ENCODE data around the gene ANKRD20A1.
"Not testable (repeated sequence)": the region's sequence is repeated elsewhere in the genome, so short reads cannot be mapped to it uniquely, and the experiment has no call there.

ANKRD20A1 gene

GRCh38 chr9:67858871-67859270, at the start of gene ANKRD20A1:
Gene ANKRD20A1, plus strand, starts transcription at chr9:67858931. Its CDS starts 496 bp downstream, at chr9:67859427.
- not testable (repeated sequence) for DNase-seq (ENCODE audit: low spot score)

GRCh38 chr9:67832088-67832487, 26.6 kb upstream of the ANKRD20A1 start:
- DNase-seq (ENCODE audit: low spot score): not testable (repeated sequence)
